Stimulated activated CD8-positive, alpha-beta memory T cell treated with anti-CD3 and anti-CD28 coated beads, Interleukin-4, amount 100 ng/mL, for 24 hours (primary cell): ENCODE measurements around the gene ABCC9.
"Not testable (repeated sequence)": the region's sequence is repeated elsewhere in the genome, so short reads cannot be mapped to it uniquely, and the experiment has no call there.

ENCODE experiments used
- DNase-seq: peaks from one replicate; pipeline ENCODE4 v3.0.0-alpha.2; 2020; ENCODE audit warnings: low read depth

The ABCC9 gene

DNA sequence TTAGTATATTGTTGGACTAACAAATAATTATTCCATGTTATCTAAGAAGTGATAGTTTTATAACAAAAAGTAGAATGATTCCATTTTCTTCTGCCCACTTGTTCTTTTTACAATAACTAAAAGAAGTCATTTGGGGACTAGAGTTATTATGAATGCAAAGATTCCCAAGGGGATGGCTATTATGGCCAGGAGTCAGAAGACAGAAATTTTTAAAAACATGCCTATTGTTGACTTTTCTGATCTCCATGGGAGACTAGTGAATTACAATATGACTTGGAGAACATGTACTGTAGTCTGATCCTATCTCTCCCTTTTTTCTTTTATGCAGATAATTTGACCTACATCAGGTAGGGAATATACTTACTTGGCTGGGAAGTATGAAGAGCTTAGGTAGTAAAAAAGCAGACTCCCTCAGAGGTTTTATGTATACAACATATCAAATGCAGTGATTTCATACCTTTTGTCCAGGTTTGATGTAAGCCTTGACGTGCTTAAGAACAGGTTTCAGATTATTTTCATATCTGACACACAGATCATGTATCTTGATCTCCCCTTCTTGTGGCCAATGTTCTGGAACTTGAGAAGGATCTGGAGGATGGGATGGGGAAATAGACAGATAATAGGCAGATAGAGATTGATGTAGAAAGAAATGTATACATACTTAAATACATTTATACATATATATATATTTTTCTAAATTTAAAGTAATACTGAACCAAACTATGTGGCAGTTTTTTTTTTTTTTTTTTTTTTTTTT is 125.7 kb downstream of the ABCC9 start:
- DNase-seq: no peak

GRCh38 chr12:21814814-21815213 is 126.4 kb downstream of the ABCC9 start:
- no peak for DNase-seq

DNA sequence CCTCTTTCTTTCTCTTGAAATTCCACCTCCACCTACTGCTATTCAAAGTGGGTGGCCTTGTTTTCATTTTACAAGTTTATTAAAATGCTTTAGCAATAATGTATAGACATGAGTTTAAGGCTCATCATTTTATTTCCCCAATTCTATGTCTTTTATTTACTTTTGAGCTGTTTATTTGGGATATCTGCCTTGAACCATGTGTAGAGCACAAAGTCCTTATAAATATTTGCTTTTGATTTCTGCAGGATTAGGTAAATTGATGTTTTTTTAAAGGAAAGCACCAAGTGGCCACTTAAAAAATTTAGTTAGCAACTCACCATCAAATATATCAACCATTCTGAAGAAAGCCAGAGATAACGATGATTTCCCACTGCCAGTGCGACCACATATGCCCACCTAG is 126.9 kb downstream of the ABCC9 start:
- DNase-seq: no peak

DNA sequence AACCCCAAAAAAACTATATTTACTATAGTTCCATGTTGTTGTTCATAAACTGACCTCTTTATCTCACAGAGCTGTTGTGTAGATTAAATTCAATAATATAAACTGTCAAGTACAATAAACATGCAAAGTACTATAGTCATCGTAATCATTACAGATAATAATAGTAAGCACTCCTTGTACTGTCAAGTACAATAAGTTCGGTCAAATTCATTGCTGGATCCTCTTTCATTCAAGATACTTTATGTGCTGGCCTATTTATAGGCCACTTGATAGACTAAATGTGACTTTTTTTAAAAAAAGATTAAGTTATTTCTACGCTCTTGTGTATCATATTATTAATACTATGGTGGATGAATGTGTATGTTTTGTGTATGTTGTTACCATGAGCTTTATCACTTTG is 127.5 kb downstream of the ABCC9 start:
- DNase-seq: no peak

GRCh38 chr12:21813125-21813524 is 128.1 kb downstream of the ABCC9 start:
- no peak for DNase-seq

DNA sequence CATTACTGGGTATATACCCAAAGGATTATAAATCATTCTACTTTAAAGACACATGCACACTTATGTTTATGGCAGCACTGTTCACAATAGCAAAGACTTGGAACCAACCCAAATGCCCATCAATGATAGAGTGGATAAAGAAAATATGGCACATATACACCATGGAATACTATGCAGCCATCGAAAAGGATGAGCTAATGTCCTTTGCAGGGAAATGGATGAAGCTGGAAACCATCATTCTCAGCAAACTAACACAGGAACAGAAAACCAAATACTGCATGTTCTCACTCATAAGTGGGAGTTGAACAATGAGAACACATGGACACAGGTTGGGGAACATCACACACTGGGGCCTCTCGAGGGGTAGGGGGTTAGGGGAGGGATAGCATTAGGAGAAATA is 128.9 kb downstream of the ABCC9 start:
- DNase-seq: not testable (repeated sequence)

DNA sequence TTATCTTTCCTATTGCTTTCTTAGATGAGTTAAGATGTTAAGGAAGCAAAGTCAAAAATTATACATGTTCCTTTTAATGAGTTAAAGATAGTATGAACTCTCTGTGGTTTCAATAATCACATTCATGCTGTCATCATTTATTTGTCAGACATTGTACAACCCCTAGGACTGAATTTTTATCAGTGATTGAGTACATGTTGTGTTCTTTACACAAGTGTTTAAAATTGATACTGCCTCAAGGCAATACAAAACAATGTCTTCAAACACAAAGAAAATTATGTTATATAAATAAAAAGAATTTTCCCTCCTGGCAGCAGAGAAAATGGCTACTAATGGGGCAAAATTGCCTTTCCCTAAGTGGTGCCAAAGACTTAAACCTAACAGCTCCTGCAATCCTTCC is 132.1 kb downstream of the ABCC9 start:
- DNase-seq: no peak

GRCh38 chr12:21806255-21806654 is 135.0 kb downstream of the ABCC9 start:
- no peak for DNase-seq

DNA sequence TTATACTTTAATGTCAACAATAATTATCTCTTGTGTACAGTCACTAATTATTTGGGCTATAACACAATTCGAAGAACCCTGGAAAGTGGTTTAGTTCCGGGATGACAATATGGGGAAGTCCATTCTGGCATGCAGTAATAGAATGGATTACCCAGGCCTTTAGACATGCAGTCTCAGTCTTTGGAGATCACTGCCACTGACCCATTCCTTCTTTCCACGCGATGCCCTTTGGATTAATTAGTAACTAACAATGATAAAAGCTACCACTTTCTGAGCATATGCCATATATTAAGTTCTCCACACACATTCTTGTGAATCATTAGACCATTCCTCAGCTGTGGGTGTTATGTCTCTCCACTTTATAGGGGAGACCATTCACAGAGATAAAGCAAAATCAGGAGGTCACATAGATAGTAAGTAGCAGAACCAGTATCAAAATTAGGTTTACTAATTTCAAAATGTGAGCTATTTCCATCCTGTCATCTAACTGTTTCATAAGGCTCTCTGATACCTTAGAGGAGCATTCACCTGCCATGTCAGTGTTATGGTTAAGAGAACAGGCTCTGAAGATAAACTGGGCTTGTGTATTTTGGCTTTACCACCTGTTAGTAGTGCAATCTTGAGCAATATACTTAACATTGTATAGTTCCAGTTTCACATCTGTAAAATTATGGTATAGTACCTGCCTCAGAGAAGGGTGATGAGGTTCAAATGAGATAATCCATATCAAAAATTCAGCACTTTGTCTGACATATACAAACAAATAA is 139.5 kb downstream of the ABCC9 start:
- DNase-seq: no peak

DNA sequence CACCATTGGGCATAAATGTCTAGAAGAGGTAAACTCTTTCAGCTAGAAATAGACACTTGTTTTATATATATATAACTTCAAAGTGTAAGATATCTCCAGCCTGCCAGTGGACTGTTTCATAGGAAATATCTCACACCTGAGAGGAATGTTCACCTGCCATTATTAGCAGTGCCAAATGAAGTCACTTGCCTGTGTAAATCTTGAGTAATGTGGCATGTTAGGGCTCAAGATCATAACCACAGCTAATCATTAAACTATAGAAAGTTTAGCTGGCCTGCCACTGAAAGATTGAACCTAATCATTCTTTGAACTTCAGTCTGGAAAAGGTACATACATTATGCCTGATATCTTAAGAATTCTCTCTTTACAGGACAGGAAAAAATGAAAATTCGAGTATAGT is 141.2 kb downstream of the ABCC9 start:
- DNase-seq: no peak

- no peak for DNase-seq
Observed at GRCh38 chr12:21797539-21797938, 143.7 kb downstream of the ABCC9 start.

DNA sequence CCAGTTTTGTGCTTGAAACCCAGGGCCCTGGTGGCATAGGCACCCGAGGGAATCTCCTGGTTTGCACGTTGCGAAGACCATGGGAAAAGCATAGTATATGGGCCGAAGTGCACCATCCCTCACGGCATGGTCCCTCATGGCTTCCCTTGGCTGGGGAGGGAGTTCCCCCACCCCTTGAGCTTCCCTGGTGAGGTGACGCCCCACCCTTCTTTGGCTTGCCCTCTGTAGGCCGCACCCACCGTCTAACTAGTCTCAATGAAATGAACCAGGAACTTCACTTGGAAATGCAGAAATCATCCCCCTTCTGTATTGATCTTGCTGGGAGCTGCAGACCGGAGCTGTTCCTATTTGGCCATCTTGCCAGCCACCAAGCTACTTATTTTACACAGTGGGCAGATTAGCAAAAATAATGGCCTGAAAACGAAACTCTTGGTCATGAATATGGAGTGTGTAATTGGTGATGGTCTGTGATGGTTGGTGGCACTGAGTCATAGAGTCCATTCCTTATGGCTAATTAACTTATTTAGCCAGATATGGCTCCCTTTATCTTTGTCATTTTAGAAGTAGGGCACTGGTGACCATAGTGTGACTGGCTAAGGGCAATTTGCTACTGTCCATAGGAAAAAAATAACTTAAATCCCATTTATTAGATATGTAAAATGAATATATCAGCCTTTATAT is 145.4 kb downstream of the ABCC9 start:
- no peak for DNase-seq

GRCh38 chr12:21794807-21795595 is 146.2 kb downstream of the ABCC9 start:
- not testable (repeated sequence) for DNase-seq

DNA sequence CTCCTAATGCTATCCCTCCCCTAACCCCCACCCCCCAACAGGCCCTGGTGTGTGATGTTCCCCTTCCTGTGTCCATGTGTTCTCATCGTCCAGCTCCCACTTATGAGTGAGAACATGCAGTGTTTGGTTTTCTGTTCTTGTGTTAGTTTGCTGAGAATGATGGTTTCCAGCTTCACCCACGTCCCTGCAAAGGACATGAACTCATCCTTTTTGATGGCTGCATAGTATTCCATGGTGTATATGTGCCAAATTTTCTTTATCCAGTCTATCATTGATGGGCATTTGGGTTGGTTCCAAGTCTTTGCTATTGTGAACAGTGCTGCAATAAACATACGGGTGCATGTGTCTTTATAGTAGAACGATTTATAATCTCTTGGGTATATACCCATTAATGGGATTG is 151.5 kb downstream of the ABCC9 start:
- DNase-seq: not testable (repeated sequence)

DNA sequence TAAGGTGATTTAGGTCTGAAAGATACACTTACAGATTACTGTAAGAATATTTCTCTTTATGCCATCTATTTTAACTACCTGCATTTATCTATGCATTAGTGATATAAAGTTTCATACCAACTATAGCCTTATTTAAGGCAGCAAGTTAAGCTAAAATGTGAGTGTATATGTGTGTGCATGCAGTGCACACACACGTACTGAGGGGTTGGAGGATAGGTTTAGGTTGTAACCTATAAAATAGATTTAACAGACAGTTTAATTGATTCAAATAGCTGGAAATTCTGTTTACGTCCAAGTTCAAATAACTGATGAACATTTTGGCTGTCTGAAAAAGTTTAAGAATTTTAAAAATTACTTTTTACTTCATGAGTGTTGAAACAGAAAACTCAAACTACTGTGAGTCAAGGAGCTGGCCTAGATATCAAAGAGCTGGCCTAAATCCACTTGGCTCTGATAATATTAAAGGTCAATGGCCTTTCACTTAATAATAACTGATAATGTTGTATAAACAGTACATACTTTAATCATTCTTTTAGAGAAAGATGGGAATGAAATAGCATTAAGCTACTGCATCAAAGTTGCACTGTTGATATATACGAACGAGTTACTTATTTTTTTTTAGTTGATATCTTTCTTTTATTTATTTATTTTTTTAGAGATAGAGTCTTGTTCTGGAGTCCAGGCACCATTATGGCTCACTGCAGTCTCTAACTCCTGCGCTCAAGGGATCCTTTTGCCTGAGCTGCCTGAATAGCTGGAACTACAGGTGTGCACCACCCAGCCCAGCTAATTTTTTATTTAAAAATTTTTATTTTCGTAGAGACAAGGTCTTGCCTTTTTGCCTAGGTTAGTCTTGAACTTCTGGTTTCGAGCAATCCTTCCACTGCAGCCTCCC is 152.9 kb downstream of the ABCC9 start:
- DNase-seq: no peak

GRCh38 chr12:21786041-21786531 is 155.1 kb downstream of the ABCC9 start:
- DNase-seq: no peak

GRCh38 chr12:21782723-21783122 is 158.5 kb downstream of the ABCC9 start:
- not testable (repeated sequence) for DNase-seq

GRCh38 chr12:21780786-21781185 is 160.4 kb downstream of the ABCC9 start:
- DNase-seq: no peak

DNA sequence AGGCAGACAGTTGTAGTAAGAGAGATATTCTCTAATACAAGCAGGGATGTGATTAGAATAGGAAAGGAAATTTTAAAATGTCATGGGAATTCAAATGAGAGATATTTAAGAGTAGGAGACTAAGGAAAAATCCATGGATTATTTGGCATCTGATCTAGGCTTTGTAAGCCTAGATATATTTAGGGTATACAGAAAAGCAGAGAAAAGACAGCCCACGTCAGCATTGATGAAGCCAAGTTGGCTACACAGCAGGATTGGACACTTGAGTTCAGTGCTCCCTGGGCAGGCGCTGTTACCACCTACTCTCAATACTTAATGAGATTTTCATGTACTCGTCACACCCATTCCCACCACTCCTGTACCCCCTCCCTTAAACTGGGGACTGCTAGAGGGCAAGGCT is 165.1 kb downstream of the ABCC9 start:
- DNase-seq: no peak

DNA sequence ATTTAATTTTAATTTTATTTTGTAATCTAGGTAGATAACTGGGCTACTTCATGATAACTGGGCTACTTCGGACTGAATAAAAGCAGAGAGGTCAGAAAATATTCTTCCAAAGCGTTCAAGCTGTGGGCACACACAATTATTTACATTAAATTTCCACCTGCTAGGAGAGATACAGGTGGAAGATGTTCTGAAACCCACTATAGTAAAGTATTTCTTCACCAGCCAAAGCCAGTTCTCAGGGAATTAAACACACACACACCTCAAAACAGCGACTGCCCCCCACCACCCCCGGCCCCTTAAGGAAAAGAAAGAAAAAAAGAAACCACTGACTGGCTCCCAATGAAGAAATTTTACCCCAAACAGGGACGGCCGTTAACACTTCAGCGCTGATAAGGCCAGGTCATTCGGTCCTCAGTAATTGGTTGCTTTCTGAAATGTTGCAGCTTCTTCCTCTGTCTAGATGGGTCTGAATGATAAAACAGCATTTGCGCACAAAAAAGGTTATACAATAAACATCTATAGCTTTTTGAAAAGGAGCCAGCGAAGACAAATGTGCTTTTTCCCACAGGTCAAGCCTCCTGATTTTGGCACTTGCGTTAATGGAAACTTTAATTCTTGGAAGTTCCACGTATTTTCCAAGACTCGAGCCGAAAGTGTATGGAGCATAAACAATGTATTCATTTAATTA is 165.9 kb downstream of the ABCC9 start:
- no peak for DNase-seq
